ENCODE data around the gene LRP1B.

Gene LRP1B

DNA sequence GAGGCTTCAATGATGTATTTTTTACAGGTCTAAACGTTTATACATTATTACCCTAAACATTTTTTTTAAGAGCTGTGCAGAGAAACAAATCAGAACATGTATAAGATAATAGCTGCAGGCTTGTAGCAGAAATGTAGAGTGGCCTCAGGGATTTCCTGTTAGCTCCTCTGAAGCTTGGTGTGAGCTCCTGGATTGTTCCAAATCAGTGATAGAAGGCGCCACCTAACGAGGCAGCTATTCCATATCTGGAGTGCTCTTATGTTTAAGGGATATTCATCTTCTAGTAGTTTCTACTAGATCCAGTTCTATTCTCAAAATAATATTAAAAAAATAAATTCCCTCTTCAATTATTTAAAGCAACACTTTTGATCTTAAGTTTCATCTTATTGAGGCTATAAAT, 93.1 kb downstream of the LRP1B start:
- DNase-seq, result no peak

DNA sequence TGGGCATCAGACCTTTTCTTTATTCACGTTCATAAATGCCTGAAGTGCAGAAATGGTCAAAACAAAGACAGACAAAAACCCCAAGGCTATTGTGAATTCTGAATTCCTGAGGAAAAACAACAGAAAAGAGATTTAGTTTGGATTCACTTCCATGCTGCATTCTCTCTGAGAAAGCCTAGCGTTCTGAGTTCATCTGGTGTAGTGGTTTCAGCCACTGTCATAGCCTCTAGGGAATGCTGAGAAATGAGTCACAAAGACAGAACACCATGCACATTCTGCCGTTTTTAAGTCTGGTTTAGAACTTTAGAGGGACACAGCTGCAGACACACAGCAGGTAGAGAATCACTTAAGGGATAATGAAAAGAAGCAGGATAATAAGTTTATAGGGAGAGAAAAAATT, 93.8 kb downstream of the LRP1B start:
- DNase-seq, result no peak

DNA sequence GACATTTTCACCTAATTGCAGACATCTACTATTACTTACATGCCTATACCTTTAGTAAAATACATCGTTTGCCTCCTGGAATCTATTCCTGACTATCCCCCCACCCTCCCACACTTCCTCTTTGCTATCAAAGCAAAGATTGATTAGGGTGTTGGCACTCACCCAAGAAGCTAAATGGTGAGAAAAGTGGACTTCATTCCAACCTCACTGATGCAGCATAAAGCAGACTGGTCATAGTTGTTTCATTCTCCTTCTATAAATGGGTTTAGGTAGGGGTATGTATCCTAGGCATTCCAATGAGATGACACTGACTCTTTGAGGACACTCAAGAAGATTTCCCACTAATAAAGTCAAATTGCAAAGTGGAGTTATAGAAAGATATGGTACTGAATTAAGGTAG, 97.4 kb downstream of the LRP1B start:
- no peak for DNase-seq

DNA sequence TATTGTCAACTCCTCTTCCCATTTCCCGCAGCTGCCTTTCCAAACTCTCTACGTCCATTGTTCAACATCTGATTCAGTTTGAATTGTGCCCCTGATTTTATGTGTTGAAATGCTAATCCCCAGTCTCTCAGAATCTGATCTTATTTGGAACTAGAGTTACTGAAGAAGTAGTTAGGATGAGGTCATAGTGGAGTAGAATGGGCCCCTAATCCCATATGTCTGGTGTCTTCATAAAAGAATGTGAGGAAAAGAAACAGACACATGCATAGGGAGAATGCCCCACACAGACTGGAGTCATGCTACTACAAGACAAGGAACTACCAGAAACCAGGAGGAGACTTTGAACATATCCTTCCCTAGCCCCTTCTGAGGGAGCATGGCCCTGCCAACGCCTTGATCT, 99.2 kb downstream of the LRP1B start:
- DNase-seq, result no peak

DNA sequence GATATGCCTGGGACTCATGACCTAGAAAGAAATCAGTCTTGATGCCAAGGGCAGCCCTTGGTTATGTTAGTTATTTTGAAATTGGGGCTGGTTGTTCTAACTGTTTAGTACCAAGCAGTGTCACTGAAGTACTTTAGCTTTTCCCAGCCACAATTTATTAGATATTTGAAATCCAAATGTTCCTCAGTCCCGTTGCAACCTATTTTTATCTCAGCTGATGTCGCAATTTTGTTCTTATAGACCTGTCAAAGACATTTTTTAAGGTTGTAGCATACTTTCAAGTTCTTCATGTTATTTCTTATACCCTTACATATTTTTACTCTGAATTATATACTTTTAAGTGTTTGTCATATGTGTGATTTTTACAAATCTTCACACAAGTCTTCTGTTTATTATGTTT, 100.1 kb downstream of the LRP1B start:
- DNase-seq, result no peak

DNA sequence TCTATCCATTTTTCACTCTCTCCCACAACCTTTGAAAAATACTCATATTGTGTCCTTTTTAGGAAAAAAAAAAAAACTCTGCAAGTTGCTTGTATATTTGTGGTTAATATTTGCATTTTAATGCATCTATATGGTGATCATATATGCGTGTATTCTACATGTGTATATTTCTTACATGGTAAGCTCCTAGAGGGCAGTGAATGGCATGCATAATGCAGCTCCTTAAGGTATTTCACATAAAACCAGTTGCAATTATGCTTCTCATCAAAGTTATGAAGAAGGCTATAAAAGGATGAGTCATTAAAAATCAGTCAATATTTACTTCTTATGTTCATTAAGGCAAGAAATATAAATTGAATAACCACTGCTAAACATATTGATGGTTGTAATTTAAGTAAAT, 100.8 kb downstream of the LRP1B start:
- DNase-seq, result no peak

DNA sequence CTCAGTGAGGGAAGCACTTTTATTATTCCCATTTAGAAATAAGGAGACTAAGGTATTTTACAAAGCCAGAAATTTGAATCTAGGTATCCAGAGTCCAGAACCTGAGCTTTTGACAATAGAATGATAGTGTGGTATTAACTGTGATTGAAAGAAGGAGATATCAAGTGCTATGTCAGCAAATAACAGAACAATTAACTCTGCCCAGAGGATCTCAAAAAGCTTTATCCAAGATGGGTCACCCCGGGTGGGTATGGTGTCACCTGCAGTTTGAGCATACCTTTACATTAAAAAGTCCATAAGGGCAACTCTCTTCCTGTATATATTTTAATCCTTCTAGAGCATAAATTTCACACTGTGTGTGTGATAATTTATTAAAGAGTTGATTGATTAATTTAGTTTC, 105.4 kb downstream of the LRP1B start:
- no peak for DNase-seq

DNA sequence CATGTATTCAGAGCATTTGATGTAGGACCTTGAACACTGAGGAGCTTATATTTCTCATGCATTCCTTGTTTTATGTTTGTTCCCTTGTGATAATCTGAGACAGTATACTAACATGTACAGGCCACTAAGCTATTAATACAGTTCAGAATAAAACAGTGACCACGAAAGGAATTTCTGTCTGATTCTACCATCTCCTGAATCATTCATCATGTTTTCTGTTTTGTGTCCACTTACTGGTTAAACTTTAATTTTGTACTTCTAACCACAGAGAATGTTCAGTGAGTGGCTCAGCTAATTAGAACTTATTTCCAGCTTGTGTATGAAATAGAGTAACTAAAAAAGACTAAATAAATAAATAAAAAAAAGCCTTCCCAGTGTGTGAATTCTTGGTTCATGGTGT, 110.4 kb downstream of the LRP1B start:
- no peak for DNase-seq

DNA sequence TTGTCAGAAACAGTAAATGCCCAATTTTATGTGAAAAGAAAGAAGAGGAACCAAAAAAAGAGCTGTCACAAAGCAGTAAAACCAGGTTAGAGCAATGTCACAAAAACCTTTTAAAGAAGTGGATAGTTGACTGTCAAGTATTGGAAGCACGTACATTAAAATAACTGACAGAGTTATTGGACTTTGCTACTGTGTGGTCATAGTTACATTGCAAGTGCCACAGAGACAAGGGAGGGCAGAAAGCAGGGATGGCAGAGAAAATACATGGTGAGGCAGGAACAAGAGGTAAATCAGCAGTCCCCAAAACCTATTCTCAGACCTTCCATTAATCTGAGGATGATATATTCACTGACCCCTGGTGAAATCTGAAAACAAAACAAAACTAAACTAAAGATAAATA, 116.3 kb downstream of the LRP1B start:
- DNase-seq, result no peak

DNA sequence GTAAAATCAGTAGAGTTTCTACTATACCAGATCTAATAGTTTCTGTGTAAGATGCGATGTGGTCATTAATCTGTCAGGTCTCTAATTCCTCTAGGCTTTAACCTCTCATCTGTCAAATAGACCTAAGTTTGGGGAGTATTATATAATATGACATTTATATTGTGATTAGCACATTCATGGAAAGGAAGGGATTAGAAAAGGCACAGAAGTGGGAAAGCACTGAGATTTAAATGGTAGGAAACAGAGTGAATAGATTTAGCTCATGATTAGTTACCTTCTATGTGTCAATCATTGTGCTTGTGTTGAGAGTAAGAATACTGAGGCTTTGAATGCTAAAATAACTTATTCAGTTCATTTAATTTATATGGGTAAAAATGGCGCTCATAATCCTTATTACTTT, 118.0 kb downstream of the LRP1B start:
- no peak for DNase-seq

DNA sequence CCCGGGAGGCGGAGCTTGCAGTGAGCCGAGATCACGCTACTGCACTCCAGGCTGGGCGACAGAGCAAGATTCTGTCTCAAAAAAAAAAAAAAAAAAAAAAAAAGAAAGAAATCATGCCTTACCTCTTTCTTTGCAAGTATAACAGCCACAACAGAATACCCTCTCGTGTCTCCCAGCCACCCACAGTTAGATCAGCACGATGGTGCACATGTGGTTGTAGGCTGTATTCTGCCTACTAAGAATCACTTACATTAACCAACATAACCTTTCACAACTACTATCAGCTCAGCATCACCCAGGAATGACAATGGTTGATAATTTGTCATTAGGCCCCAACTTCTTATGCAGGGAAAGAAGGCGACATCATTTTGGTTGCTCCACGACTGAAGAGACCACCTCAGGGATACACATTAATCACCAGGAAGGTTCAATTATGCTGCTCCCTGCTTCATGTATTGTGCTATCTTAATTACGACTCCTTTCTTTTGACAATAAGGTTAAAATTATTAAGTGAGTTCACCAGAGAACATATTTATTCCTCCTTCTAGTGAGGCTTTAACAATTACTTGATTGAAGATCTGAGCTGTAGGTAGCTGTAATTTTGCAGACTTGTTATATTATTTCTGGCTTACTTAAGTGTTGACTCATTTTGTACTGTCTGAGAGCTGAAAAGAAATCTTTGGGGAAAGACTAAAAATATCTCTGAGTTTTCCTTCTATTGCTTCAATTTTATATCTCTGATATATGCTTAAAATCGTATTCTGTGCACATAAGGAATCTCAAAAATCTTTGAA, 120.1 kb downstream of the LRP1B start:
- DNase-seq, result no peak

DNA sequence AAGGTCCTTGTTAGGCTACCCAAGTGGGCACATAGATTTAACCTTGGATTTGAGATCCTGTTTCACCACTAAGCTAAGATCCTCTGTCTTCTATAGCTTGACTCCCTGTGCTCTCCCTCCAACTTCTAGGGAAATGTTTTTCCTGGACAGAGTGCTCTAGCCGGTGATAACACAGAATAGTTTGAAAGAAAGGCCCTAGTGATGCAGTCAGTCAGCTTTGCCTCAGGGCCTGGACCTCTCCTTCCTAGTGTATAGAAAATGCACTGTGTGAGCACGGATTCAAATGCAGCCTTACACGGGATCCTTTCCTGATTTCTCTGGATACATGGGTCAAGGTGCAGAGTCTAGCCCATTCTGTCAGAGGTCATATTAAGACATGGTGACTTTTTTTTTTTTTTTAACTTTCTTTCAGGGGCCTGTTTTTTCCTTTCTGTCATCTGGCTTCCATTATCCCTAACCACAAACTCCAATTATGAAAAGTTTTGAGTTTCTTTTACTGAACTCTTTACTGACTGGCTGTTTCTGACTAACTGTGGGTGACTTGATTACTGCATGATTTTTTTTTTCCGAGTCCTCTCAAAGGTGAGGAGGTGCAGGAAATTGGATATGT, 122.6 kb downstream of the LRP1B start:
- no peak for DNase-seq

DNA sequence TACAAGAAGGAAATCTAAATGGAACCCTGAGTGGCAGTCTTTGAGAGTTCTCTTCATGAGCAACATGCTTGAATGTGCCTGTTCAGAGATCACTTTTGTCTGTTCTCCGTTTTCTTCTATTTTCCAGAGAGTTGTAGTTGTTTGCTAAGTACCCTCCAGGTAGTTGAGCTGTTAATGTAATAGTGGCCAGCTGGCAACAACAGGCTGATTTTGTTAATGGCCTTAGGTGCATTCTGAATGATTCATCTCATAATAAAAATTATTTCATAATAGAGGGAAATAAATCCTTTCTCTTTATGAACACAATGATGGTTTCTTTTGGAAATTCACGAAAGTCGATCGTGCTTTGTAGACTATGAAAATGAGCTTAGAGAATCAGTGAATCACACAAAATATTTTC, 136.8 kb downstream of the LRP1B start:
- no peak for DNase-seq

DNA sequence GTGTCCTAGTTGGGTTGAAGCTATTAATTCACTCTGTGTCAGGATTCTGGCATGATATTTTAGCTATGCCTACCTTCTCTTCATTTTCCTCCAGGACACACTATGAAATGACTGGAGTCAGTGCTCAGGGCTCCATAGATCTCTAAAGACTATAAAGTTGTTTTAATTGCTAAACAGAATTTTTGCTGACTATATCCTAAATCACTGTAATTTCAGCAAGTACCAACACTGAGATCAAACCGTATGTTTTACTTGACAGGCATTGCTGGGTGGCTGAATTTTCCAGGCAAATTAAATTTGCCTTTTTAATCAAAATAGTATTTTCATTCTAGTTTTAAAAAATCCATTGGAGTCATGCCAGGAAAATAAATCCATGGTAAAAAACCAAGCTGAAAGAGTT, 138.1 kb downstream of the LRP1B start:
- no peak for DNase-seq

DNA sequence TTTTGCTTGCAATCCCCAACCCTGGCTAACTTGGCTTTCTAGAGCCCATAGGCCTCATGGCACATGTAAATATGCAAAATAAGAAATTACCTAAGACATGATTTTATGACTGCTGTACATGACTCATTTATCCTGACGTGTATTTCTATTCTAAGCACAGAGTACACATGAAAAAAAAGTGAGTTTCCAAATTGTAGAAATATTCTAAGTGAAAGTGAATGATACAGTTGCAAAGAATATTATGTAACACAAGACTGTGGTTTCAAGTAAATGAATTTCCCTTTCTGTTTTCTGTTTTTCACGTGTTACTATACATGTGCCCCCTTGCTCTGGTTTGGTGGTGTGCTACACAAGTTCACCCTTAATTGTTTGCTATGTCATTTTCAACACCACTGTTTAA, 162.4 kb downstream of the LRP1B start:
- no peak for DNase-seq

DNA sequence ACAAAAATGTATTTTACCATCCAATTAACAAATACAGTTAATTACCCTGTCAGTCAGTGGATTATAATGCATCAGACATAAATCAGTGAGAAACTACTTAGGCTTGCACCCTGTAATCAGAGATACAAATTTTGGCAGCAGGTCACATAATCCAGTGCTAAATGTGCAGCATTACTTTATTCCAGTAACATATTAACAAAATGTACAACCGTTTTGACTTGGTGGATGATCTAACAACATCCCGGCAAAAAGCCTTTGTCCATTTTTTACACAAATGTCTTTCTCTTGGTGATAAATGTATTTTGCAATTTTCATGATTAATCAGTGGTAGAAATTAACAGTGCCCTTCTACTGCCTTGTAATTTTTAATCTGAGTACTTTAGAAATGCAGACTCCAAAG, 162.8 kb downstream of the LRP1B start:
- no peak for DNase-seq

DNA sequence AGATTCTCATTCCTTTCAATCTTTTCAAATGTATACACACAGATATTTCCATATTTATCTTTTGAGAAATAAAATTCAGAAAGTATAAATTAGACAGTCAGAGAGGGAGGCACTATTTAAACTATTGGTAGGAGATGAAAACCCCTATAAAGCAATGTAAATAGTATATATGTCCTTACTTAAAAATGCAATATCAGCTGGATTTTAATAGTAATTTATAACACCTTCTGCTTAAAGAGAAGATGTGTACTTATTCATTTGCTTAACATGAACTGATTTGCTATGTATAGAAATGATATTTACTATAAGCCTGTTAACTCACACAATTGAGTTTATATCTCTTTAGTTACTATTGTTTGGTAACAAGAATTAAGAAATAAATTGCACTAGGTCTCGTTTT, 163.3 kb downstream of the LRP1B start:
- DNase-seq, result no peak

DNA sequence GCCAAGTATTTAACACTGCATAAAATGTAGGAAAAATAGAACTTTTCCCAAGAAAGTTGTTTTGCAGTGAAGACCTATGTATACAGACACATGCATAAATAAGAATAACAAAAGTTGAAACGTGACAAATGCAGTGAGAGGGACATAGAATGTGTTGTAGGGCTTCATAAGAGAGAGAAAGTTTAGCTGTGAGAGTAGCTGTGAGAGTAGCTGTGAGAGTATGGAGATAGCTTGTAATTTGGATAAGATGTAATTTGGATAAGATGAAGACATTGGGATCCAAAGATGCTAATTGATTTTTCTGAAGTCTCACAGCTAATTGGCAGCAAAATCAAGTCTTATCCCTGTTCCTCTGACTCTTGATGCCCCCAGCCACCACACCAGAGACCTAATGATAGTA, 170.9 kb downstream of the LRP1B start:
- no peak for DNase-seq

DNA sequence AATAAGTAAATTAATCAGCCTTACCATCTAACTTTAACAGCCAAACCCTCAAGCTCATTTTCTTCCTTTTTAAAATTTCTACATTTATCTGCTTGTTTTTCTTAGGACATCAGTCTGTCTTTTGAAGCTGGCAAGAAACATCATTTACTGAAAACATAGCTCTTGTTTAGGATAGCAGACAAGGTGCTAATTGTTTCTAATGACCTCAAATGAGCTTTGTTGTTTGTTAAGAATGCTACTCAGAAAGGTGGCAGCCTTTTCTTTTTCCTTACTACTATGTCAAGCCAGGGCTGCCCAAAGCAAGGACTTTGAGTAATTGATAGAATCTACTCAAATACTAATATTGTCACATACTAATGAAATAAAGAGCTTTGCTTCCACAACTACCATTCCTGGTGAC, 171.8 kb downstream of the LRP1B start:
- DNase-seq, result no peak

DNA sequence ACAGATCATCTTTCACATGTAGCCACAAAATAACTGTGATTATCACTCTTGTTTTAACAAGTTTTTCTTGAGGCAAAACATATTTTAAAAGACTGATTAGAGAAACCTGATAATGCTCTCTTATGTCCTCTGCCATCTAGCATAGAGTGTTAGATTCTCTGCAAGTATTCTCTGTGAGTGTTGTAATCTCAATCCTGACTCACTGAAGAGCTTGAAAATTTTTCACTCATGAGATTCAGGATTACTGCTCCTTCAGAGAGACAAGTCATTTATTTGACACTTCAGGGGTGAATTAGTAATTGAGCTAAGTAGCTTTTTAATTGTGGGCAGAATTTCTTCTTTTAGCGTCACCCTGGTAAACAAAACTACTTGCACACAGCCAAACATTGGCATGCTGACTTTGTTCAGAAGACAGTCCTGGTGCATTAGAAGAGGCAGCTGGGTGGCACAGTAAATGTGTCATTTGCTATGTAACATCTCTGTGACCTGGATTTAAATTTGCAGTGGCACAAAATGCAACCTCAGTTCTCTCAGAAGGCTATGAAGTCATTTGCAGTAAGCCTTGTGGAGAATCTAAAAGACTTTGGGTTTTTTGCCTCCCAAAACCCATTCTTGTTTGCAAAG, 172.9 kb downstream of the LRP1B start:
- no peak for DNase-seq

DNA sequence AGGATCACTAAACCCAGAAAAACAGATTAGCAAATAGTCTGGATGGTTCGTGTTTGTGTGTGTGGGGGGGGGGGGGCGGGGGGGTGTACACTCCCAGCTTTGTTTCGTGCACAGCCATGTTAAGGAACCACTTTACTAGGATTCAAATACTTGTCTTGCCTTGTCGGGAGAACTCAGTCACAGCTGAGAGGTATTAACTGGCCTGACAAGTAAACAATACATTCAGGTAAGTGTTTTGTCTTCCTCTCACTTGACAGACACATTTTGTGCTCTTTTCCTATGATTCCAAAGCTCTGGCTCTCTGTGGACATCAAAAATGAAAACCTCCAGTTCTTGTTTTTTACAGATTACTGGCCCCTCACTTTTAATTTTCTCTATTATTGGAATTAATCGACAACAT, 173.5 kb downstream of the LRP1B start:
- DNase-seq, result no peak

DNA sequence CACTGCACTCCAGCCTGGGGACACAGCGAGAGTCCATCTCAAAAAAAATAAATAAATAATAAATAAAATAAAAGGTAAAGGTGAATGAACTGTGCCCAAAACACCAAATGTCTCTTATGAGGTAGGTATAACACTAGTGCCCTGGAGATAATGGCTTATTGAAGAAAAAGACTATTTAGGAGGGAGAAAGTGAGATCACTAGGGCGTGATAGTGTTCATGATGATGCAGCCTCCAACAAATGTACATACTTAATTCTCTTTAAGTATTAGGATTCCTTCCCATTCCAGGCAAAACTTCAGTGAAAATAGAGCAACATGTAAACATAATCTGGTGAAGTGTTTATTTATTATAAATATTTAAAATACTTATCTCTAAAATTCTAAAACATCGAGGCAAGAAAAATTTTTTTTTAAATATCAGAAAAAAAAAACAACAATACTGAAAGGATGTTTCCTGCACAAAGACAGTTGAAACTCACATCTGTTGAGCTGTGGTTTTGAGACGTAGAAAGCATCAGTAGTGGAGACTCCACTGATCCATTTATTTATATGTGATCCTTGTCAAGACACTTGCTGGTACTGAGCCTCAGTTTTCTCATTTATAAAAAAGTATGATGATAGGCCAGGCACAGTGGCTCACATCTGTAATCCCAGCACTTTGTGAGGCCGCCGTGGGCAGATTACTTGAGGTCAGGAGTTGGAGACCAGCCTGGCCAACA, 183.3 kb downstream of the LRP1B start:
- no peak for DNase-seq

DNA sequence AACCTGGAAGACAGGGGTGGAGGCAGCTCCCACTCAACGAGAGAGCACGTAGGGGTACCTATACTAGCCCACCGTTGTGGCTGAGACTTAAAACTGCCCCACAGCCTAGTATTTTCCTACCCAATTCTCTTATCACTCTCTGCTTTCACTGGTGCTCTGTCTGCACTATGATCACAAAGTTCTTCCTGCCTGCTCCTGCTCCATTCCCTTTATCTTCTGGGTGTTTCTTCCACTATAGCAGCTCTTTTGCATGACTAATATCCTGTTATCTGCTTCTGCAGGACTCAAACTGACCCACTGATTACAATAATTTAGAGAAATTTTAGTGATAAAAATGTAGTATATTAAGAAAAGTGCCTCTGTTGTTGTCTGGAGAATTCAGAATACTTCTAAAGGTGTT, 184.8 kb downstream of the LRP1B start:
- no peak for DNase-seq

DNA sequence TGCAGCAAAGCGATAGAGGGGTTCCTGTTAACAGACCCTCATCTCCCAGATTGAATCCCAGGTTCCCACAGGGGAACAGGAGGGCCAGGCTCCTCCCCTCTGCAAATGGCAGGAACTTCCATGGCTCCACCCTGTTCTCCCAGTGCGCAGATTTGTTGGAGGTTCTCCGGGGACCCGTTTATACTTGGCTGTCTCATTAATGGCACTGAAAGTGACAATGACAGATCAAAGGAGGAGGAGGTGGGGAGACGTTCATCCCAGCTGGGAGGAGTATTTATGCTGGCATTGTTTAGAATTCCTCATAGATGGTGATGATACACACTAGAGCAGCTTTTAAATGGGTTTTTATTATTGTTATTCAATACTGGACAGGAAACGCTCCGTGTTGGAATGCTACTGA, 186.9 kb downstream of the LRP1B start:
- DNase-seq, result no peak

Measured in activated CD4-positive, CD25-positive, alpha-beta regulatory T cell treated with anti-CD3 and anti-CD28 coated beads, Interleukin-2, amount 50 U/mL, for 72 hours (primary cell).